ENCODE results near the gene GSAP. TPM values are rescaled to one million over a fixed set of nuclear protein-coding genes. Genes with fewer than 3 reads are reported as not detected.

Gene GSAP
- polyA plus RNA-seq, 1 experiment = 3.7 TPM

GRCh38 chr7:77409739-77410547, 6.2 kb downstream of the GSAP start:
- DNase-seq (ENCODE audit: low read depth) = peak; percentile 60
- ChIA-PET CTCF (no interaction called here), POLR2A (no interaction called here)
- Histone ChIP-seq H3K4me3 (ENCODE audit: low read depth, low read length) (no peak overlapping the region), H3K36me3 (ENCODE audit: control insufficient read depth, insufficient read depth, low read length) (no peaks in the 10 kb centered on the region), H3K27me3 (ENCODE audit: control insufficient read depth, insufficient read depth, low read length) (no peaks in the 10 kb centered on the region)
- TF ChIP-seq CTCF (IDR thresholded peaks at IDR 0.05; ENCODE audit: insufficient read depth, low read depth, low read length) = no peak

GRCh38 chr7:77409005-77409738, 7.0 kb downstream of the GSAP start:
- ChIA-PET POLR2A (no interaction called here), CTCF (no interaction called here)
- TF ChIP-seq CTCF (IDR thresholded peaks at IDR 0.05; ENCODE audit: insufficient read depth, low read depth, low read length) = no peak
- H3K36me3 ChIP-seq (ENCODE audit: control insufficient read depth, insufficient read depth, low read length) = no peaks in the 10 kb centered on the region
- H3K4me3 ChIP-seq (ENCODE audit: low read depth, low read length) = no peak overlapping the region
- no peak for DNase-seq (ENCODE audit: low read depth)
- no peaks in the 10 kb centered on the region for H3K27me3 ChIP-seq (ENCODE audit: control insufficient read depth, insufficient read depth, low read length)

DNA sequence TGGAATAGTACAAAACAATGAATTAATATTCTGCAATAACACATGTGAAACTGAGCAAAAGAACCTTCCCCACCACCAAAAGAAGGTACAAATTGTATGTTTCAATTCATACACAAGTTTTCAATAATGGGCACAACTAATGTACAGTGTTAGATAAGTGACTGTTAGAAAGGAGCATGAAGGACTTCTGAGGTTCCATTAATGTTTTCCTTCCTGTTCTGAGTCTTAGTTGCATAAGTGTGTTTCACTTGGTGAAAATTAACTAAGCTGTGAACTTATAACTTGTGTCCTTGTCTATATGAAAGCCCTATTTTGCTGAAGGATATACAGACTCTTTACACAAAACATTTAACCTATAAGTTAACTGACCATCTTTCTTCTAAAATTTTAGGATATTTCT, 8.2 kb downstream of the GSAP start:
- H3K4me3 ChIP-seq (ENCODE audit: low read depth, low read length) = no peak overlapping the region
- no peak for DNase-seq (ENCODE audit: low read depth)
- ChIA-PET POLR2A (no interaction called here), CTCF (no interaction called here)
- H3K36me3 ChIP-seq (ENCODE audit: control insufficient read depth, insufficient read depth, low read length) = no peaks in the 10 kb centered on the region
- TF ChIP-seq CTCF (IDR thresholded peaks at IDR 0.05; ENCODE audit: insufficient read depth, low read depth, low read length) = no peak
- H3K27me3 ChIP-seq (ENCODE audit: control insufficient read depth, insufficient read depth, low read length) = 0 out of 2 replicates have a peak, but pooled peaks cover 2% of the 10 kb centered on the region

GRCh38 chr7:77406421-77406820, 9.7 kb downstream of the GSAP start:
- POLR2A ChIA-PET = no interaction called here
- CTCF ChIA-PET = no interaction called here

More at GRCh38 chr7:77406421-77406820, 9.7 kb downstream of the GSAP start:
- TF ChIP-seq CTCF (IDR thresholded peaks at IDR 0.05; ENCODE audit: insufficient read depth, low read depth, low read length) = no peak
- 0 out of 2 replicates have a peak, but pooled peaks cover 2% of the 10 kb centered on the region for H3K27me3 ChIP-seq (ENCODE audit: control insufficient read depth, insufficient read depth, low read length)
- DNase-seq (ENCODE audit: low read depth) = no peak
- H3K4me3 ChIP-seq (ENCODE audit: low read depth, low read length) = no peak overlapping the region
- H3K36me3 ChIP-seq (ENCODE audit: control insufficient read depth, insufficient read depth, low read length) = no peaks in the 10 kb centered on the region

Data from BJ (cell line).